Tibial nerve (tissue), 4 donors: Measurements from ENCODE around the gene JAK1. TPM values are rescaled to one million over a fixed set of nuclear protein-coding genes. Genes with fewer than 3 reads are reported as not detected.

Source experiments
- DNase-seq, 2 donors: peaks; one replicate each; pipeline ENCODE4 v3.0.0-alpha.2; 2019; ENCODE audit warnings: low spot score in 2 of 2
- H3K27ac ChIP-seq, 4 donors: fragments of 200-600 bp; sonication (generic) in 3 of 4; one replicate each; pipeline ENCODE4 v1.5.1; 2017 to 2019; ENCODE audit warnings: mild to moderate bottlenecking in 1 of 4
- H3K27me3 ChIP-seq, 2 donors: fragments of 200-600 bp; sonication (generic) in 1 of 2; one replicate each; pipeline versions ENCODE4 v1.5.1 to v1.6.0; 2017 to 2019
- H3K36me3 ChIP-seq, 3 donors: fragments of 200-600 bp; sonication (generic); one replicate each; pipeline ENCODE4 v1.5.1; 2018 to 2019
- H3K4me1 ChIP-seq, 4 donors: fragments of 200-600 bp; sonication (generic) in 3 of 4; one replicate each; pipeline ENCODE4 v1.5.1; 2017 to 2019
- H3K4me3 ChIP-seq, 4 donors: fragments of 200-600 bp; sonication (generic) in 3 of 4; one replicate each; pipeline ENCODE4 v1.5.1; 2017 to 2019; ENCODE audit warnings: mild to moderate bottlenecking in 1 of 4, moderate library complexity in 1 of 4
- H3K9me3 ChIP-seq, 4 donors: fragments of 200-600 bp; sonication (generic) in 3 of 4; one replicate each; pipeline ENCODE4 v1.5.1; 2017 to 2019
- EP300 ChIP-seq, 2 donors: sonication (generic); formaldehyde crosslinking; IDR thresholded peaks; one replicate each; pipeline ENCODE4 v1.6.1; 2017; ENCODE audit warnings: antibody characterized with exemption in 2 of 2, mild to moderate bottlenecking in 1 of 2
- POLR2A ChIP-seq, 2 donors: fragments of 450-650 bp; IDR thresholded peaks; one replicate each; pipeline ENCODE4 v1.6.1; 2017; ENCODE audit warnings: antibody characterized with exemption in 2 of 2, mild to moderate bottlenecking in 2 of 2, moderate library complexity in 2 of 2
- whole genome bisulfite sequencing, 2 donors: methylation state at CpG; one replicate each; pipeline ENCODE4 v1.1.5; 2018; 5-methylcytosine and 5-hydroxymethylcytosine counted together
- total RNA-seq, 4 donors: library from RNA; depleted of rRNA; stranded (reverse); fragments of >200 nt; gene quantifications; one replicate each; pipeline ENCODE4 v1.1.0, GENCODE V29; 2016
- TF ChIP-seq, protein P1 (sequence below), 5 experiments: fragments of 200-600 bp in 3 of 5; fragments of 450-650 bp in 2 of 5; sonication (generic) in 3 of 5; IDR thresholded peaks; one replicate each; pipeline ENCODE4 v1.5.1; 2016 to 2019; ENCODE audit warnings: antibody characterized with exemption in 5 of 5, mild to moderate bottlenecking in 3 of 5, moderate library complexity in 2 of 5

Gene JAK1
- total RNA-seq, 4 donors from 2014 or later: 114 to 222 (median 138) TPM

- no peak for TF ChIP-seq POLR2A (IDR thresholded peaks at IDR 0.05)
- TF ChIP-seq, protein P1, sequence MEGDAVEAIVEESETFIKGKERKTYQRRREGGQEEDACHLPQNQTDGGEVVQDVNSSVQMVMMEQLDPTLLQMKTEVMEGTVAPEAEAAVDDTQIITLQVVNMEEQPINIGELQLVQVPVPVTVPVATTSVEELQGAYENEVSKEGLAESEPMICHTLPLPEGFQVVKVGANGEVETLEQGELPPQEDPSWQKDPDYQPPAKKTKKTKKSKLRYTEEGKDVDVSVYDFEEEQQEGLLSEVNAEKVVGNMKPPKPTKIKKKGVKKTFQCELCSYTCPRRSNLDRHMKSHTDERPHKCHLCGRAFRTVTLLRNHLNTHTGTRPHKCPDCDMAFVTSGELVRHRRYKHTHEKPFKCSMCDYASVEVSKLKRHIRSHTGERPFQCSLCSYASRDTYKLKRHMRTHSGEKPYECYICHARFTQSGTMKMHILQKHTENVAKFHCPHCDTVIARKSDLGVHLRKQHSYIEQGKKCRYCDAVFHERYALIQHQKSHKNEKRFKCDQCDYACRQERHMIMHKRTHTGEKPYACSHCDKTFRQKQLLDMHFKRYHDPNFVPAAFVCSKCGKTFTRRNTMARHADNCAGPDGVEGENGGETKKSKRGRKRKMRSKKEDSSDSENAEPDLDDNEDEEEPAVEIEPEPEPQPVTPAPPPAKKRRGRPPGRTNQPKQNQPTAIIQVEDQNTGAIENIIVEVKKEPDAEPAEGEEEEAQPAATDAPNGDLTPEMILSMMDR (IDR thresholded peaks at IDR 0.05): no peak
- TF ChIP-seq EP300 (IDR thresholded peaks at IDR 0.05): no peak
- H3K27ac ChIP-seq: no peak overlapping the region
- H3K36me3 ChIP-seq: peaks cover 0 to 73% (median 3%) of the 10 kb centered on the region in 3 donors
- DNase-seq: no peak
- H3K4me3 ChIP-seq: no peak overlapping the region
- no peaks in the 10 kb centered on the region for H3K27me3 ChIP-seq
- no peaks in the 10 kb centered on the region for H3K9me3 ChIP-seq
- H3K4me1 ChIP-seq: no peaks in the 10 kb centered on the region
- 95 to 96% methylated on average over 4 of the region's 4 CpGs for WGBS, 2 donors
Observed at GRCh38 chr1:64880449-64880848, 85.9 kb downstream of the JAK1 start.

- WGBS, 2 donors: 89 to 91% methylated on average over 12 of the region's 12 CpGs
- Histone ChIP-seq H3K36me3 (peaks cover 0 to 76% (median 3%) of the 10 kb centered on the region in 3 donors), H3K27me3 (no peaks in the 10 kb centered on the region), H3K27ac (no peak overlapping the region), H3K4me1 (no peaks in the 10 kb centered on the region), H3K9me3 (no peaks in the 10 kb centered on the region), H3K4me3 (no peak overlapping the region)
- TF ChIP-seq, protein P1 (IDR thresholded peaks at IDR 0.05): no peak
- no peak for TF ChIP-seq POLR2A (IDR thresholded peaks at IDR 0.05)
- no peak for TF ChIP-seq EP300 (IDR thresholded peaks at IDR 0.05)
- no peak for DNase-seq
Observed at GRCh38 chr1:64878931-64879611, 87.3 kb downstream of the JAK1 start.

- TF ChIP-seq EP300 (IDR thresholded peaks at IDR 0.05) (no peak), POLR2A (IDR thresholded peaks at IDR 0.05) (no peak)
- TF ChIP-seq, protein P1 (IDR thresholded peaks at IDR 0.05): no peak
- Histone ChIP-seq H3K27ac (no peak overlapping the region), H3K4me3 (no peak overlapping the region), H3K27me3 (no peaks in the 10 kb centered on the region), H3K36me3 (peaks cover 1 to 76% (median 3%) of the 10 kb centered on the region in 3 donors), H3K9me3 (no peaks in the 10 kb centered on the region), H3K4me1 (no peaks in the 10 kb centered on the region)
- DNase-seq: no peak
Observed at GRCh38 chr1:64878090-64878489, 88.3 kb downstream of the JAK1 start.

GRCh38 chr1:64877598-64877997 lies 88.8 kb downstream of the JAK1 start:
- Histone ChIP-seq H3K27ac (no peak overlapping the region), H3K4me1 (no peaks in the 10 kb centered on the region), H3K27me3 (no peaks in the 10 kb centered on the region), H3K4me3 (no peak overlapping the region), H3K9me3 (no peaks in the 10 kb centered on the region), H3K36me3 (peaks cover 2 to 76% (median 7%) of the 10 kb centered on the region in 3 donors)
- 74 to 82% methylated on average over 1 of the region's 1 CpG for WGBS, 2 donors
- no peak for TF ChIP-seq EP300 (IDR thresholded peaks at IDR 0.05)
- no peak for TF ChIP-seq POLR2A (IDR thresholded peaks at IDR 0.05)
- TF ChIP-seq, protein P1 (IDR thresholded peaks at IDR 0.05): no peak
- DNase-seq: no peak

- H3K9me3 ChIP-seq: no peaks in the 10 kb centered on the region
- H3K27me3 ChIP-seq: no peaks in the 10 kb centered on the region
- no peak for DNase-seq
- H3K36me3 ChIP-seq: peaks cover 2 to 78% (median 7%) of the 10 kb centered on the region in 3 donors
- 89 to 93% methylated on average over 2 of the region's 2 CpGs for WGBS, 2 donors
- no peak overlapping the region for H3K27ac ChIP-seq
- no peaks in the 10 kb centered on the region for H3K4me1 ChIP-seq
- TF ChIP-seq POLR2A (IDR thresholded peaks at IDR 0.05) (no peak), EP300 (IDR thresholded peaks at IDR 0.05) (no peak)
- TF ChIP-seq, protein P1 (IDR thresholded peaks at IDR 0.05): no peak
- H3K4me3 ChIP-seq: no peak overlapping the region
Observed at GRCh38 chr1:64877151-64877550, 89.2 kb downstream of the JAK1 start.
